Stomach (tissue), 19 donors: ENCODE measurements around the gene DOCK9. TPM values are rescaled to one million over a fixed set of nuclear protein-coding genes. Genes with fewer than 3 reads are reported as not detected.

ENCODE experiments used
- DNase-seq, 2 donors: peaks; one replicate each; pipeline versions ENCODE4 v3.0.0 to v3.0.0-alpha.2; 2013 to 2019
- H3K27ac ChIP-seq, 5 donors: fragments of 200-600 bp in 4 of 5; sonication (generic) in 4 of 5; one replicate each; pipeline ENCODE4 v1.5.1; 2013 to 2019; ENCODE audit warnings: mild to moderate bottlenecking in 1 of 5, moderate library complexity in 1 of 5
- H3K27me3 ChIP-seq, 3 donors: fragments of 200-600 bp; sonication (generic); one replicate each; pipeline ENCODE4 v1.5.1; 2017 to 2019; ENCODE audit warnings: mixed run types in 1 of 3
- H3K36me3 ChIP-seq, 4 donors: fragments of 200-600 bp; sonication (generic); 1 replicate in 3 of 4; 2 replicates in 1 of 4; pipeline ENCODE4 v1.5.1; 2016 to 2019
- H3K4me1 ChIP-seq, 4 donors: fragments of 200-600 bp; sonication (generic); one replicate each; pipeline ENCODE4 v1.5.1; 2016 to 2019
- H3K4me3 ChIP-seq, 4 donors: fragments of 200-600 bp; sonication (generic) in 3 of 4; one replicate each; pipeline ENCODE4 v1.5.1; 2016 to 2019; ENCODE audit warnings: mild to moderate bottlenecking in 1 of 4
- H3K9me3 ChIP-seq, 4 donors: fragments of 200-600 bp; sonication (generic); one replicate each; pipeline ENCODE4 v1.5.1; 2016 to 2019
- CTCF ChIP-seq, 7 experiments: fragments of 450-650 bp in 4 of 7; fragments of 200-600 bp in 3 of 7; sonication (generic) in 3 of 7; IDR thresholded peaks; one replicate each; pipeline ENCODE4 v1.5.1; 2016 to 2019; ENCODE audit warnings: antibody characterized with exemption in 7 of 7, control low read depth in 2 of 7, mild to moderate bottlenecking in 1 of 7
- EP300 ChIP-seq: sonication (generic); formaldehyde crosslinking; IDR thresholded peaks from one replicate; pipeline ENCODE4 v1.6.1; 2017; ENCODE audit warnings: antibody characterized with exemption
- POLR2A ChIP-seq, 4 donors: fragments of 450-650 bp; IDR thresholded peaks; one replicate each; pipeline ENCODE4 v1.6.1; 2016; ENCODE audit warnings: antibody characterized with exemption in 4 of 4, control low read depth in 2 of 4, mild to moderate bottlenecking in 1 of 4, moderate library complexity in 1 of 4
- POLR2AphosphoS5 ChIP-seq, 3 donors: sonication (generic); formaldehyde crosslinking; IDR thresholded peaks; one replicate each; pipeline ENCODE4 v1.6.1; 2016; ENCODE audit warnings: antibody characterized with exemption in 3 of 3
- WGBS, 5 donors: extraction: QIAGEN DNeasy Blood & Tissue Kit in 3 of 5; methylation state at CpG; one replicate each; pipeline versions ENCODE4 v1.1.5 to v1.1.7; 2013 to 2018; 5-methylcytosine and 5-hydroxymethylcytosine counted together
- intact Hi-C: fragments of 100-400 bp; cut with DNase I; formaldehyde crosslinking; loops from one replicate; pipeline ENCODE4 v1.15.1; 2023; ENCODE audit warnings: low total_unique reads
- long read RNA-seq, 10 donors: transcript quantifications; one replicate each; lab custom pipeline, GENCODE V29; 2026
- polyA plus RNA-seq, 3 donors: library from polyadenylated mRNA; stranded (reverse); fragments of 200-250 nt; gene quantifications; one replicate each; pipeline ENCODE4 v1.2.3, GENCODE V29; 2013
- total RNA-seq, 5 donors: library from RNA; depleted of rRNA; stranded (reverse); fragments of >200 nt; gene quantifications; one replicate each; pipeline versions ENCODE4 v1.1.0 to v1.2.3, GENCODE V29; 2014 to 2016
- donor health status: healthy with polysubstance abuse.
- donor health status: Bipolar disorder and iron deficiency.
- donor health status: healthy.

Gene DOCK9, protein sequence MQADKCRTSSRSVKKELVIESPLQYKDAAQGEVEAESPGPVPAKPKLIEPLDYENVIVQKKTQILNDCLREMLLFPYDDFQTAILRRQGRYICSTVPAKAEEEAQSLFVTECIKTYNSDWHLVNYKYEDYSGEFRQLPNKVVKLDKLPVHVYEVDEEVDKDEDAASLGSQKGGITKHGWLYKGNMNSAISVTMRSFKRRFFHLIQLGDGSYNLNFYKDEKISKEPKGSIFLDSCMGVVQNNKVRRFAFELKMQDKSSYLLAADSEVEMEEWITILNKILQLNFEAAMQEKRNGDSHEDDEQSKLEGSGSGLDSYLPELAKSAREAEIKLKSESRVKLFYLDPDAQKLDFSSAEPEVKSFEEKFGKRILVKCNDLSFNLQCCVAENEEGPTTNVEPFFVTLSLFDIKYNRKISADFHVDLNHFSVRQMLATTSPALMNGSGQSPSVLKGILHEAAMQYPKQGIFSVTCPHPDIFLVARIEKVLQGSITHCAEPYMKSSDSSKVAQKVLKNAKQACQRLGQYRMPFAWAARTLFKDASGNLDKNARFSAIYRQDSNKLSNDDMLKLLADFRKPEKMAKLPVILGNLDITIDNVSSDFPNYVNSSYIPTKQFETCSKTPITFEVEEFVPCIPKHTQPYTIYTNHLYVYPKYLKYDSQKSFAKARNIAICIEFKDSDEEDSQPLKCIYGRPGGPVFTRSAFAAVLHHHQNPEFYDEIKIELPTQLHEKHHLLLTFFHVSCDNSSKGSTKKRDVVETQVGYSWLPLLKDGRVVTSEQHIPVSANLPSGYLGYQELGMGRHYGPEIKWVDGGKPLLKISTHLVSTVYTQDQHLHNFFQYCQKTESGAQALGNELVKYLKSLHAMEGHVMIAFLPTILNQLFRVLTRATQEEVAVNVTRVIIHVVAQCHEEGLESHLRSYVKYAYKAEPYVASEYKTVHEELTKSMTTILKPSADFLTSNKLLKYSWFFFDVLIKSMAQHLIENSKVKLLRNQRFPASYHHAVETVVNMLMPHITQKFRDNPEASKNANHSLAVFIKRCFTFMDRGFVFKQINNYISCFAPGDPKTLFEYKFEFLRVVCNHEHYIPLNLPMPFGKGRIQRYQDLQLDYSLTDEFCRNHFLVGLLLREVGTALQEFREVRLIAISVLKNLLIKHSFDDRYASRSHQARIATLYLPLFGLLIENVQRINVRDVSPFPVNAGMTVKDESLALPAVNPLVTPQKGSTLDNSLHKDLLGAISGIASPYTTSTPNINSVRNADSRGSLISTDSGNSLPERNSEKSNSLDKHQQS (N-terminal part only)
- total RNA-seq (10 to 100 TPM; 42.3 to 97.9 (median 82.1) TPM), polyA plus RNA-seq (10 to 100 TPM in 2 of 3 donors, 1 to 10 TPM in 1; 8.7 to 22.3 (median 12.2) TPM)
- long read RNA-seq, donor 1, result 0 reads
- long read RNA-seq, donor 2, result 0 reads
- long read RNA-seq, donor 3, partial matches to known transcripts, result 5 of 5 reads
- long read RNA-seq, donor 3, other reads (novel, unspliced or antisense), result 0 of 5 reads
- long read RNA-seq, donor 4, result 0 reads
- long read RNA-seq, donor 5, result 0 reads
- long read RNA-seq, donor 6, result 0 reads
- long read RNA-seq, donor 7, result 0 reads
- long read RNA-seq, donor 8, result 0 reads
- long read RNA-seq, donor 9, result 0 reads
- long read RNA-seq, donor 10, result 0 reads

DNA sequence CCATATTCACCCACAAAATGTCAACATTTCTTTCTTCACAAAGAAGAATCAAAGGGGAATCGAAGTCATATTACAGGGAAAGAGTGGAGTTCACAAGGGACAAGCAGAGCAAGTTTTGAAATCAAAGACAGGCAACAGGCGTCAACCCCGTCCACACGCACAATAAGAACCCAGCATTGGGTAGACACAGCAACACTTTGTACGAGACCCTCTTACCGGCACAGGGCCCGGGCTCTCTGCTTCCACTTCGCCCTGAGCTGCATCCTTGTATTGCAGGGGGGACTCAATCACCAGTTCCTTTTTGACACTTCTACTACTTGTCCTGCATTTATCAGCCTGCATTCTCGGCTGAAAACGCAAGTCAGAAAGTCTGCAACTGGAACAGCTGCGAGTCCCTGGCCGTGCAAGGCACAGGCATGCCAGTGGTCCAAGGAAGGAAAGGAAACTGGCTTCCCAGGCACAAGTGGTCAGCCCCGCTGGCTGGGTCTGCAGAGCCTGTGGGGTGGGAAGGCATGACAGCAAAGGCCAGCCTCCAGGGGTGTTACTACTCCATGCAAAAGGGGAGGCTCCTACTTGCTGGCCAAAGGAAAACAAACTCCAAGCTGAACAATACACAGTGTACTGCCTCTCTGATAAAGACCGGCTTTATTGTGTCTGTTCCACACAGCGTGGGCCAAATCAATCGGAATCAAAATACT lies at the start of gene DOCK9:
Gene DOCK9, minus strand, starts transcription at position 497 of the 698 bp plus-strand sequence. Its CDS starts 155 bp downstream, at position 342.
- WGBS, 5 donors, result 15 to 27% (median 21%) methylated on average over 15 to 16 of the region's 16 CpGs
- Histone ChIP-seq H3K27ac (peak within 1 kb of the TSS; percentile 1 to 59 (median 45)), H3K36me3 (no peaks in the 10 kb centered on the region), H3K4me3 (peak within 1 kb of the TSS; percentile 36 to 53 (median 44)), H3K9me3 (no peaks in the 10 kb centered on the region), H3K27me3 (no peaks in the 10 kb centered on the region), H3K4me1 (peaks cover 14 to 59% (median 38%) of the 10 kb centered on the region in 4 donors)
- intact Hi-C loops, result no loop called here
- peak; percentile 60 to 81 for DNase-seq
- TF ChIP-seq POLR2AphosphoS5 (IDR thresholded peaks at IDR 0.05) (peak; percentile 18 to 48 (median 39)), CTCF (IDR thresholded peaks at IDR 0.05) (peak in 1 of 7 experiments; percentile 6), POLR2A (IDR thresholded peaks at IDR 0.05) (no peak), EP300 (no peak)

- WGBS, 5 donors, result 79 to 93% (median 88%) methylated on average over 7 of the region's 7 CpGs
- intact Hi-C loops, result no loop called here
- no peak for DNase-seq
Observed at GRCh38 chr13:99027260-99027659, 49.4 kb upstream of the DOCK9 start.

GRCh38 chr13:99022941-99023340 lies 45.1 kb upstream of the DOCK9 start:
- WGBS, 5 donors, result 53 to 62% (median 59%) methylated on average over 4 of the region's 4 CpGs
- no peak for TF ChIP-seq EP300
- no peak for TF ChIP-seq POLR2A (IDR thresholded peaks at IDR 0.05)
- TF ChIP-seq POLR2AphosphoS5 (IDR thresholded peaks at IDR 0.05), result no peak
- no peak for TF ChIP-seq CTCF (IDR thresholded peaks at IDR 0.05)
- H3K4me3 ChIP-seq, result no peak overlapping the region
- H3K9me3 ChIP-seq, result no peaks in the 10 kb centered on the region
- no peak overlapping the region for H3K27ac ChIP-seq
- H3K36me3 ChIP-seq, result no peaks in the 10 kb centered on the region
- no peaks in the 10 kb centered on the region for H3K27me3 ChIP-seq
- intact Hi-C loops, result no loop called here
- H3K4me1 ChIP-seq, result peaks cover 0 to 6% (median 0%) of the 10 kb centered on the region in 4 donors
- no peak for DNase-seq

More at GRCh38 chr13:99027260-99027659, 49.4 kb upstream of the DOCK9 start:
- no peak overlapping the region for H3K27ac ChIP-seq
- H3K27me3 ChIP-seq, result no peaks in the 10 kb centered on the region
- no peak for TF ChIP-seq CTCF (IDR thresholded peaks at IDR 0.05)
- no peak for TF ChIP-seq EP300
- no peak for TF ChIP-seq POLR2AphosphoS5 (IDR thresholded peaks at IDR 0.05)
- TF ChIP-seq POLR2A (IDR thresholded peaks at IDR 0.05), result no peak
- no peaks in the 10 kb centered on the region for H3K36me3 ChIP-seq
- no peak overlapping the region for H3K4me3 ChIP-seq
- no peaks in the 10 kb centered on the region for H3K9me3 ChIP-seq
- H3K4me1 ChIP-seq, result peaks cover 0 to 11% (median 3%) of the 10 kb centered on the region in 4 donors
